Right renal cortex interstitium (tissue), 3 donors: Measurements from ENCODE around the gene TIMM23. TPM values are rescaled to one million over a fixed set of nuclear protein-coding genes. Genes with fewer than 3 reads are reported as not detected.
"Not testable (repeated sequence)": the region's sequence is repeated elsewhere in the genome, so short reads cannot be mapped to it uniquely, and the experiment has no call there.

ENCODE experiments used
- DNase-seq, 3 donors: peaks; one replicate each; pipeline ENCODE4 v3.0.0-alpha.2; 2013; ENCODE audit warnings: low read depth in 3 of 3, low spot score in 2 of 3
- polyA plus RNA-seq, 3 donors: library from polyadenylated mRNA; unstranded; fragments of 120-200 nt; gene quantifications; one replicate each; pipeline ENCODE4 v1.2.1, GENCODE V29; 2013; ENCODE audit not compliant: insufficient read length in 3 of 3

Gene TIMM23
- polyA plus RNA-seq, 3 donors = 69.7 to 72.7 (median 70.2) TPM

DNA sequence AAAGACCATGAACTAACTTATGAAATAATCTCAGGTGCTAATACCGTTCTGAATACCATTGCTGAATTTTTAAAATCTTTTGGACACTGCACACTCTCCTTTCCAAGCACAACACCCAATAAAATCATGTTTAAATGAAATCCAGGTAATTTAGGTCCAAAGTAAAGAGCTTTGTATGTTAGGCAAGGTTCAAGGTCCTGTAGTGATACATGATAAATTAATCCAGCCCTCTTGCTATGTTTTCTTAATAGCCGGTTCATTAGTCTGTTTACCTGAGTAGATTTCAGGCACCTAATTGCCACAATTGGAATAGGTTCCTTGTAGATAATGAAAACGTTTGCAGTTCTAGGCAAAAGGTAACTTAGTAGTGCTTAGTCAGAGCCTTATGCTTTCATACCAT is 13.3 kb downstream of the TIMM23 start:
- not testable (repeated sequence) for DNase-seq

DNA sequence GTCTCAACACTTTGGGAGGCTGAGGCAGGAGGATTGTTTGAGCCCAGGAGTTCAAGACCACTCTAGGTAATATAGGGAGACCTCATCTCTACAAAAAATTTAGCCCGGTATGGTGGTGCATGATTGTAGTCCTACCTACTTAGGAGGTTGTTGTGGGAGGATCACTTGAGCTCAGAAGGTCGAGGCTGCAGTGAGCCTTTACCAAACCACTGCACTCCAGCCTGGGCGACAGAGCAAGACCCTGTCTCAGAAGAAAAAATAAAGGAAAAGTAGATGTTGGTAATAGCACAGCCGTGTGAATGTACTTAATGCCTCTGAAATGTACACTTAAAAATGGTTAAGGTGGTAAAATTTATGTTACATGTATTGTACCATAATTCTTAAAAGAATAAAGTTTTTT is 25.3 kb downstream of the TIMM23 start:
- no peak for DNase-seq

- no peak for DNase-seq
Measured at GRCh38 chr10:45997994-45998763, 25.9 kb downstream of the TIMM23 start.

DNA sequence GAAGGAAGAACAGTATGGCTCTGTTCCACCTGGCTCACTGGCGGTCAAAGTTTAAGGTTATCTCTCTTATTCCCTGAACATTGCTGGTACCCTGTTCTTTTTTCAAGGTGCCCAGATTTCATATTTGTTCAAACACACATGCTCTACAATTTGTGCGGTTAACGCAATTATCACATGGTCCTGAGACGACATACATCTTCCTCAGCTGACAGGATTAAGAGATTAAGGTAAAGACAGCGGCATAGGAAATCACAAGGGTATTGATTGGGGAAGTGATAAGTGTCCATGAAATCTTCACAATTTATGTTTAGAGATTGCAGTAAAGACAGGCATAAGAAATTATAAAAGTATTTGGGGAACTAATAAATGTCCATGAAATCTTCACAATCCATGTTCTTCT is 27.7 kb downstream of the TIMM23 start:
- not testable (repeated sequence) for DNase-seq

DNA sequence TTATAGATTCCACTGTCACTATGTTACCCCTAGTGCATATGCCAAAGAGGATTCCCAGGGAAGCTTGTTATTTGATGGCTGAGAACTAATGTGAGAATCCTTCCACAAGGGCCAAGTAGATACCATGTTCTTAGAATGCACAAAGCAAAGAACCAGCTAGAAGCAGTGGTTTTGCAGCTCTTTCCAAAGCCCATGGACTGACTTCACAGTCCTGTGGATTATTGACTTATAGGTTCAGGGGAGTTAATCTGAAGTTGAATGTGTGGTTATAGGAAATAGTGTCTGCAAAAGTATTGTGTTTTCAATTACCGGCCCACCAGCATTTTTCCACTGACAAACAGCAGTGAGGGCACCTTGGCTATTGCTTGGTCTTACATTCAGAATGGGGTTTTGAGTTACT is 28.2 kb downstream of the TIMM23 start:
- no peak for DNase-seq

GRCh38 chr10:46001187-46001756 is 29.0 kb downstream of the TIMM23 start:
- DNase-seq = no peak

DNA sequence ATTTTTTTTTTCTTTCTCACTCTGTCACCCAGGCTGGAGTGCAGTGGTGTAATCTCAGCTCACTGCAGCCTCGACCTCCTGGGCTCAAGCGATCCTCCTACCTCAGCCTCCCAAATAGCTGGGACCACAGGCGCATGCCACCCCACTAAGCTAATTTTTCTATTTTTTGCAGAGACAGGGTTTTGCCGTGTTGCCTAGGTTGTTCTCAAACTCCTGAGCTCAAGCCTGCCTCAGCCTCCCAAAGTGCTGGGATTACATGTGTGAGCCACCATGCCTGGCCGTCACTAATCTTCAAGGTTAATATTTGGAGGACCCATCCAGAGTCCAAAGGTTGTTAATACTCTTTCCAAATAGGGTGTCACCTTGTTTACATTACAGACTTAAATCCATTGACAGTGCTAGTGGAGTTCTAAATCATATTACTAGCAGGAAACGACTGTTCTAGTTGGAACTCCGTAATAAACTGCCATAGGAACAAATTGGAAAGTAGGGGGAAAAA is 29.9 kb downstream of the TIMM23 start:
- DNase-seq = not testable (repeated sequence)

DNA sequence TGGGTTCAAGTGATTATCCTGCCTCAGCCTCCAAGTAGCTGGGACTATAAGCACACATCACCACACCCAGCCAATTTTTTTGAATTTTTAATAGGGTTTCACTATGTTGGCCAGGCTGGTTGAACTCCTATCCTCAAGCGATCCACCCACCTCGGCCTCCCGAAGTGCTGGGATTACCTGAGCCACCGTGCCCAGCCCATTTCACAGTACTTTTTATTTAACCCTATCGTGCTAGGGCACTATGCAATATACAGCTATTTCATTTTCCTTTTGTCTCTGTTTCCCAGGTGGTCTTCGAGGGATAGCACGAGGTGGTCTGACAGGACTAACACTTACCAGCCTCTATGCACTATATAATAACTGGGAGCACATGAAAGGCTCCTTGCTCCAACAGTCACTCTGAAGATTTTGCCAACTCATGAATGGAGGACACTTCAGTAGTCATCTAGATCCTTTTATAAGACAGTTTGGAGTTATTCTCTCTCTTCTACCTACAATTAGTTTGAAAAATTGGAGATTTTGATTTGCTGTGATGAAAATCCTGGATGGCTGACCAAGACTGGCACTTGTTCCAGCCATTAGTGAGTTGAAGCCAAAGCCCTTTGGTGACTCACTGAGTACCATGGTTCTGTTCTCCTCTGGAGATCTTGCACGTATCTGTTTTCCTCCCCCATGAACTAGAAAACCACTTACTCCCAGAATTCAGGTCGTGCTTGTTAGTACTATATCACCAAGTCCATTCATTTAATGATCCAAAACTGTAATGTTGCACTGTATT is 30.8 kb downstream of the TIMM23 start:
- DNase-seq = no peak

DNA sequence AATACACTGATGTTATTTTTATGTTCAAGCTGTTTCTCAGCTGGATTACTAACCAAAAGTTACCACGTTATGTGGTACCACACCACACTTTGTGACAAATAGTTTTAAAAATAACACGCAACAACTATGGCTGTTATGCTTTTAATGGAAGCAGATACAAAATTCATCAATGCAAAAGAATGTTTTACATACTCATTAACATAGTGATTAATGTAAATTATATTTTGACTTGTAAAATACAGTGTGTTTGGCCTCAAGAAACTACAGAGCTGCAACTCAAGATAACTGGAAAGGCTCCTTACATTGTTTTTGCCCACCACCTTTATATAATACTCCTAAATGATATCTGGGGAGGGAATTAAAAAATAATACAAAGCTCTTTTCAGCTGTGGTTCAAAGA is 32.7 kb downstream of the TIMM23 start:
- DNase-seq = no peak

- no peak for DNase-seq
Measured at GRCh38 chr10:46005383-46005782, 33.1 kb downstream of the TIMM23 start.

DNA sequence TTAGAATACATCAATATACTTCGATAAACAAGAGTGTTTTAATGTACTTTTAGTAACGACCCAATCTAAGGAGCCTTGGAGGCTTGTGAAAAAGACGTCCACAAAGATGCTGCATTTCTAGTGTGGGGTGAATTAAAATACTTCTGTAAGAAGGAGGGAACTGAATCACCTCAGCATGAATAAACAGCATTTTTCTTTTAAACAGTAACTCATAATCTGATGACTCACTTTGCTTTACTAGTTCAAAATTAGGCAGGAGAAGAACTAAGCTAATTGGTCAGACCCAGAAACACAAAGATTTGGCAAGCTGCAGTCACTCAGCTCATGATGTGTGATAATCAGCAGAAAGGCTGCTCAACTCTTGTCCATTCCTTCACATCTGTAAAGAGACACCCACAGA is 33.9 kb downstream of the TIMM23 start:
- DNase-seq = no peak

- DNase-seq = no peak
Measured at GRCh38 chr10:46012746-46013145, 40.5 kb downstream of the TIMM23 start.

GRCh38 chr10:46014206-46014605 is 41.9 kb downstream of the TIMM23 start:
- no peak for DNase-seq

DNA sequence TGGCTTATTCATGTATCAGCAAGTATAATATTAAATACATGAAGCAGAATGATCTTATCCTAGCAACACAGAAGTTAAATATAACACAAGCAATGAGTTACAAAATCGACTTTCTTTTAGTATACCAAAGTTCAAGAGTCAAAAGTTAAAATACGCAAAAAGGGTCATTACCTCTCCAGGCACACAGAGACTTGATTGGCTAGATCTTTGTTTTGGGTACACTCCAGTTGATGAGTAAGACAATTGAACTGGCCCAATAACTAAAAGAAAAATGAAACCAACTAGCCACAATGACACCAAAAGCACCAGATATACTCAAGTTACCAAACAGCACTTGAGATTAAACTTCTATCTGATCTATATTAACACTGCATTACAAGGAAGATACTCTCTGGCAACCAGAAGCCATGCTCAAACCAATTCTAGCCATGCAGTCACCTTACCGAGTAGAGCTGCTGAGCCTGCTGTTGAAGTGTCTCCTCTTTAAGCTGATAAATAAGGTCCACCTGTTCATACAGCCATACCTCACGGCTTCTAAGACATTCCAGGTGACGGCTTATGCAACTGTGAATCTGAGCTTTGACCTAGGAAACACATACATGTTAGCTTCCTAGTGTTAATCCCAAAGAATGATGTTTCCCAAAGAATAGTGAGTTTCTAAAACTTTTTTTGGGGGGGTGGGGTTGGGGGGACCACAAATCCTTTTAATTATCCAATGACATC is 42.6 kb downstream of the TIMM23 start:
- no peak for DNase-seq

DNA sequence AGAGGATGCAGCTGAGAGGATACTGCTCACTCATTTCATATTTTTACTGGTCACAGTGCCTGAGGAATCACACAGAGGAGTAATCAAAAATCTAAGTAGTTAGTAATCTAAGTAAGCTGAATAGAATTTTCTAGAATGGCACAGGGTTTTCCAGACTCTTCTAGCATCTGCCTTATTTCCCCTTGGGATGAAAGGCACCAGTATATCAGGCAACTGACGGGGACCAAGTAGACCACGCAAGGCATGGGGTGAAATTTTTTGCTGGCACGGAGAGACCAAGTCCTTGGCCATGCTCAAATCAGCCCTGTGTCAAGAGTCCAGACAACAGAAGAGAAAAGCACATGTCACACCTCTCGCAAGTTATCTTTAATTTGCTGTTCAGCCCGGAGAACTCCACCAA is 43.9 kb downstream of the TIMM23 start:
- DNase-seq = no peak

GRCh38 chr10:46016811-46017210 is 44.5 kb downstream of the TIMM23 start:
- DNase-seq = no peak

DNA sequence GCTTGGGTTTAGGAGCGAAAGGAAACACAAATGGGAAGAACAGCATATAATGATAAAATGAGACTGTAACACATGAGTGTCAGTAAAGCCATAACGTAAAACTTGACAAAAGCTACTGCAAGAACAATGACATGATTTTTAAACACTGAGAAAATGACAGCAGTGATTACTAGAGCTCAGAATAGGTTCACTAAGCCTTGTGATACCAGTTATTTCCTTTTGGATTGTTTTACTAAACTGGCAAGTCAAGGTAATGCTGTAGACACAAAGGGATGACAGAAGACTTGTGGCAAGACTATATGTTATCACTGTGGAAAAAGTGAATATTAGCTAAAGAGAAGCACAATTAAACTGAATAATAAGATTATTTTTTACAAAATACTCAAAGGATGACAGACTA is 45.4 kb downstream of the TIMM23 start:
- no peak for DNase-seq

- no peak for DNase-seq
Measured at GRCh38 chr10:46018453-46019176, 46.3 kb downstream of the TIMM23 start.

- no peak for DNase-seq
Measured at GRCh38 chr10:46019177-46019528, 46.9 kb downstream of the TIMM23 start.

GRCh38 chr10:46019569-46020343 is 47.5 kb downstream of the TIMM23 start:
- DNase-seq = no peak
